Fibroblast of pulmonary artery (primary cell): ENCODE results near the gene NCEH1.

Source experiments
- DNase-seq: peaks from one replicate; pipeline ENCODE4 v3.0.0-alpha.2; 2010; ENCODE audit warnings: low read depth
- H3K4me3 ChIP-seq: replicated peaks from 2 replicates; pipeline ENCODE4 v1.5.1; 2011; ENCODE audit warnings: low read depth, mild to moderate bottlenecking, control low read depth, low read length, moderate library complexity
- TF ChIP-seq, protein P1 (sequence below): IDR thresholded peaks from 2 replicates; pipeline ENCODE4 v1.5.1; 2011; ENCODE audit warnings: mild to moderate bottlenecking, control low read depth, low read length, inconsistent platforms; ENCODE audit errors: missing control alignments

Gene NCEH1

DNA sequence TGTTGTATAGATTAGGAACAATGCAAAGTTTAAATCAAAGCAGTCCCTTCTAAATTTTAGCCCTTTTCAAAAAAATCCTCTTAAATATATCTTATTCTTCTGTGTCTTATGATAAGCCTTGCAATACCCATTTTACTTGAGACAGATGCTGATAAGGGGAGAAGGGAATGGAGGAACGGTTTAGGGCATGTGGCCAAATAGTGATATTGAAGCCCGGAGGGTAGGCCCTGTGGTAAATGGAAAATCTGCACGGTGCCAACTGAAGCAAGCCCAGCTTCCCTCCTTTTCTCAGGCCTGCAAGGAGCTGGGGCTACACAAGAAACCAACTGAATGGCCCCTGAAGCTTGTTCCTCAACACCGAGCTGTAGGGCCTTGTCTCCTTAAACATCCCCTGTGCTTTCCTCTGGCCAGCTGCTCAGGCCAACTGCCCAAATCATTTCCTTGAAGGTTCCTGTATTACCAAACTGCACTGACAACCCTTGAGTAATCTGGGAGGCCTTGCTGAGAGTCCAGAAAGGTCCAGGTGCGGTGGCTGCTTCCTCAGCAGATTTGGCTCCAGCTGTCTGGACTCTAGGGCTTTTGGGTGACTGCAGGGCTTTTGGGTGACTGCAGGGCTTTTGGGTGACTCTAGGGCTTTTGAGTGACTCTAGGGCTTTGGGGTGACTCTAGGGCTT is 67.2 kb downstream of the NCEH1 start:
- H3K4me3 ChIP-seq, result no peak overlapping the region
- DNase-seq, result peak; percentile 66
- TF ChIP-seq, protein P1, sequence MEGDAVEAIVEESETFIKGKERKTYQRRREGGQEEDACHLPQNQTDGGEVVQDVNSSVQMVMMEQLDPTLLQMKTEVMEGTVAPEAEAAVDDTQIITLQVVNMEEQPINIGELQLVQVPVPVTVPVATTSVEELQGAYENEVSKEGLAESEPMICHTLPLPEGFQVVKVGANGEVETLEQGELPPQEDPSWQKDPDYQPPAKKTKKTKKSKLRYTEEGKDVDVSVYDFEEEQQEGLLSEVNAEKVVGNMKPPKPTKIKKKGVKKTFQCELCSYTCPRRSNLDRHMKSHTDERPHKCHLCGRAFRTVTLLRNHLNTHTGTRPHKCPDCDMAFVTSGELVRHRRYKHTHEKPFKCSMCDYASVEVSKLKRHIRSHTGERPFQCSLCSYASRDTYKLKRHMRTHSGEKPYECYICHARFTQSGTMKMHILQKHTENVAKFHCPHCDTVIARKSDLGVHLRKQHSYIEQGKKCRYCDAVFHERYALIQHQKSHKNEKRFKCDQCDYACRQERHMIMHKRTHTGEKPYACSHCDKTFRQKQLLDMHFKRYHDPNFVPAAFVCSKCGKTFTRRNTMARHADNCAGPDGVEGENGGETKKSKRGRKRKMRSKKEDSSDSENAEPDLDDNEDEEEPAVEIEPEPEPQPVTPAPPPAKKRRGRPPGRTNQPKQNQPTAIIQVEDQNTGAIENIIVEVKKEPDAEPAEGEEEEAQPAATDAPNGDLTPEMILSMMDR, result no peak

- DNase-seq, result no peak
- H3K4me3 ChIP-seq, result no peak overlapping the region
- TF ChIP-seq, protein P1, result no peak
These were observed 69.6 kb downstream of the NCEH1 start for GRCh38 chr3:172641291-172641690.

- TF ChIP-seq, protein P1, result no peak
- no peak overlapping the region for H3K4me3 ChIP-seq
- no peak for DNase-seq
These were observed 70.1 kb downstream of the NCEH1 start for GRCh38 chr3:172640751-172641150.

DNA sequence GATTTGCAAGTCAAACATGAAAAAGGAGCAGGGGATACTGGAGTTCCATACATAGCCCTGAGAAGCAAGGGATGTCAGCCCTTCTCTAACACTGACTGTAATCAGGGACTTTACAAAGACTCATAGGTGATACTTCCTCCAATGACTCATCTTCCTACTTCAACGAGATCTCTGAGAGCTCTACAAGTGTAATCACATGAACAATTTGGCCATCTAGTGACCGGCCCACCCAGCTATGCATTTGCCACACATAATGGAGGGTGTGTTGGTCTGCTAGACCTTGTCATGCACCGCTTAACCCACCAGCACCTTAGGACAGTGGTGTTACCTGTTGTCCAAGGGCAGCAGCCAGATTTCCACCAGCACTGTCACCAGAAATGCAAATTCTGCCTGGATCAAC is 75.3 kb downstream of the NCEH1 start:
- no peak overlapping the region for H3K4me3 ChIP-seq
- no peak for DNase-seq
- TF ChIP-seq, protein P1, result no peak

- no peak overlapping the region for H3K4me3 ChIP-seq
- TF ChIP-seq, protein P1, result no peak
- no peak for DNase-seq
These were observed 75.9 kb downstream of the NCEH1 start for GRCh38 chr3:172634948-172635347.

DNA sequence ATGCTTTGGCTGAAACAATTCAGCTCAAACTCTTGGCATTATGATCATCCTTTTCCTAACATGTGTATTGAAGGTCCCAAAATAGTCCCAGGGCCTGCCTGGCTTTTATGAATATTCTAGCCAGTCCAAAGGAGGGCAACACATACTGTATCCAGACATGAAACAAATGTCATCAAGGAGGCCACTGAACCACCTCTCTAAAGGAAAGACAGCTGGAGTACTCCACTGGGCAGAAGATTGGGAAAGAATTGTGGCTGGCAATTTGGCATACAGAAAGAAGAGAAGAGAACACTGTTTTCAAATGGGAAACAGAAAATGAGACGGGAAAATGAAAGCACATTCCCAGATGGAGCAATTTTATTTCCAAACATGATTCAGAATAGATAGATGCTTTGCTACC is 80.6 kb downstream of the NCEH1 start:
- TF ChIP-seq, protein P1, result no peak
- DNase-seq, result peak; percentile 22

GRCh38 chr3:172629470-172629869 is 81.4 kb downstream of the NCEH1 start:
- no peak overlapping the region for H3K4me3 ChIP-seq
- TF ChIP-seq, protein P1, result no peak
- DNase-seq, result peak; percentile 39

More for the DNA sequence above, 80.6 kb downstream of the NCEH1 start:
- no peak overlapping the region for H3K4me3 ChIP-seq
